Suprapubic skin (tissue), 4 donors: ENCODE results near the gene RFX7. TPM values are rescaled to one million over a fixed set of nuclear protein-coding genes. Genes with fewer than 3 reads are reported as not detected.

Experiments used
- DNase-seq, 2 donors: peaks; one replicate each; pipeline ENCODE4 v3.0.0-alpha.2; 2019; ENCODE audit warnings: low spot score in 2 of 2
- H3K27ac ChIP-seq: fragments of 200-600 bp; sonication (generic); one replicate; pipeline ENCODE4 v1.5.1; 2019
- H3K27me3 ChIP-seq: fragments of 200-600 bp; sonication (generic); one replicate; pipeline ENCODE4 v1.5.1; 2019
- H3K36me3 ChIP-seq: fragments of 200-600 bp; sonication (generic); one replicate; pipeline ENCODE4 v1.5.1; 2019
- H3K4me1 ChIP-seq: fragments of 200-600 bp; sonication (generic); one replicate; pipeline ENCODE4 v1.5.1; 2019
- H3K4me3 ChIP-seq: fragments of 200-600 bp; sonication (generic); one replicate; pipeline ENCODE4 v1.5.1; 2019; ENCODE audit warnings: mild to moderate bottlenecking
- H3K9me3 ChIP-seq: fragments of 200-600 bp; sonication (generic); one replicate; pipeline ENCODE4 v1.5.1; 2019
- EP300 ChIP-seq: sonication (generic); formaldehyde crosslinking; IDR thresholded peaks from one replicate; pipeline ENCODE4 v1.6.1; 2017; ENCODE audit warnings: antibody characterized with exemption
- POLR2A ChIP-seq, 2 donors: fragments of 450-650 bp; IDR thresholded peaks; one replicate each; pipeline ENCODE4 v1.6.1; 2017; ENCODE audit warnings: antibody characterized with exemption in 2 of 2, mild to moderate bottlenecking in 2 of 2, moderate library complexity in 2 of 2
- POLR2AphosphoS5 ChIP-seq, 3 donors: sonication (generic); formaldehyde crosslinking; IDR thresholded peaks; one replicate each; pipeline ENCODE4 v1.6.1; 2017; ENCODE audit warnings: antibody characterized with exemption in 3 of 3
- WGBS: methylation state at CpG from one replicate; pipeline ENCODE4 v1.1.5; 2018; 5-methylcytosine and 5-hydroxymethylcytosine counted together
- total RNA-seq, 4 donors: library from RNA; depleted of rRNA; stranded (reverse); fragments of >200 nt; gene quantifications; one replicate each; pipeline ENCODE4 v1.1.0, GENCODE V29; 2016
- TF ChIP-seq, protein P1 (sequence below), 2 donors: fragments of 200-600 bp in 1 of 2; fragments of 450-650 bp in 1 of 2; sonication (generic) in 1 of 2; IDR thresholded peaks; one replicate each; pipeline ENCODE4 v1.5.1; 2016 to 2019; ENCODE audit warnings: antibody characterized with exemption in 2 of 2, mild to moderate bottlenecking in 1 of 2, moderate library complexity in 1 of 2

RFX7 gene
- 10 to 100 TPM; 17.8 to 40.4 (median 22.2) TPM for total RNA-seq

DNA sequence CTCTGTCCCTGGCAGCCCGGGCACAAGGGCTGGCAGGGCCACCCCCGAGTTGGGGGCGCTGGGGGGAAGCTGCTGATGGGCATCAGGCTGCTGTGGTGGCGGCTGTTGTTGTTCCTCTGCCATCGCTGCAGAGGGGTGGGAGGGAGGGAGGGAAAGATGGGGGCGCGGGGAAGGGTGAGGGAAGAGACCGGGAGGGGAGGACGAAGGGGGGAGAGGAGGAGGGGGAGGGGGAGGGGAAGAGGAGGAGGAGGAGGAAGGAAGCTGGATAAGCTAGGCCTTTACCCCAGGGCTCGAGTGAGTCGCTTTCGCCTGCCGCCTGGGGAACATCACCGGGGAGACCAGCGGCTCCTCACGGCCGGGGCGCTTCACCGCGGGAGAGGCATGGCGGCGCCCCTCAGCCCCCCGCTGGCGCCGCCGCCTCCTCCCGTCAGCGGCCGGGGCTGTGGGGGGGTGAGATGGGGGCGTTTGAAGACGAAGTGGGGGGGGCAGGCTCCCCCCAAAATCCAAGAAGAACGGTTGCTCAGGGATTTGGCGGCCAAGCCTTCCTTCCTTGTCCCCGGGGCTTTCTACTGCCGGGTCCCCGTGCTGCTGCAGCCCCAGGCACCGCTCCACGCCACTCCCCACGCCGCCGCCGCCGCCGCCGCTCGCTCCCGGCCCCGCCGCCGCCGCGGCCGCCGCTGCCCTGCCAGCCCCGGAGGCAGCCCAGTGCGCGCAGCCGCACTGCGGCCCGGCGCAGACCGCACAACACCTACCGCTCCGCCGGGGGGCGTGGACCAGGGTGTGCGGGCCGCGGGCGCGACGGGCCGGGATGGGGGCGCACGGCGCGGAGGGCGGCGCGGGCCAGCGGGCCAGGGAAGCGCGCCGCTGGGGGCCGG is at the start of gene RFX7:
RFX7 (minus strand) TSS at position 717 of the 875 bp plus-strand sequence; CDS start at position 123, 594 bp downstream.
- Histone ChIP-seq H3K27me3 (no peaks in the 10 kb centered on the region), H3K9me3 (no peaks in the 10 kb centered on the region), H3K27ac (peak within 1 kb of the TSS; percentile 89), H3K4me3 (peak within 1 kb of the TSS; percentile 62), H3K4me1 (peaks cover 41% of the 10 kb centered on the region), H3K36me3 (no peaks in the 10 kb centered on the region)
- TF ChIP-seq POLR2A (IDR thresholded peaks at IDR 0.05) (peak in 1 of 2 donors; percentile 40), POLR2AphosphoS5 (IDR thresholded peaks at IDR 0.05) (no peak)
- DNase-seq, result peak; percentile 76 to 82
- under 1% methylated on average over 48 of the region's 85 CpGs for WGBS

DNA sequence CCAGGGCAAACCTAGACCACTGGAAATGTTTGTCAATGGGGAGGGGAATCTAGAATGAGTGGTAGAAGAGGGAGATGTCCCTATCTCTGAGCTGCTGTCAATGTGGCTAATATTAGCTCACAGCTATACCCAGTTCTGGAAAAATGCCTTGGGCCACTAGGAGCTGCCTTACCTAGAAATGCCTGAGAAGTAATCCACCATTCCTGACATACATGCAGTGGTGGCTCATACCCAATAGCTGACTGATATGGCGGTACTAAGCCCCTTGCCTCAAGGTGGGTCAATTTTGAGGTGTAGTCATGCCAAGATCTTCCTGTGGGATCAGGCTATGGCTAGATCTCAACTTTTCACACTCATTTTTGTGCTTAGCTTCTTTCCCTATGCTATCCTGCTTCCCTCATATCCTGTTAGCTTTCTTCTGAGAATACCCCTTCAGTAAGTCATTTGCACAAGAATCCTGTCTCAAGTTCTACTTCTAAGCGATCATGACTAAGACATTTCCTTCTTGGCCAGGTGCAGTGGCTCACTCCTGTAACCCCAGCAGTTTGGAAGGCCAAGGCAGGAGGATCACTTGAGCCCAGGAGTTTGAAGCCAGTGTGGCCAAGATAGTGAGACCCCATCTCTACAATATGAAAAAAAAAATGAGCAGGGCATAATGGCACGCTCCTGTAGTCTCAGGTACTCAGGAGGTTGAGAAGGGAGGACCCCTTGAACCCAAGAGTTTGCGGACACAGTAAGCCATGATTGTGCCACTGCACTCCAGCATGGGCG is 49.1 kb upstream of the RFX7 start:
- TF ChIP-seq POLR2A (IDR thresholded peaks at IDR 0.05) (no peak), POLR2AphosphoS5 (IDR thresholded peaks at IDR 0.05) (no peak)
- TF ChIP-seq, protein P1, sequence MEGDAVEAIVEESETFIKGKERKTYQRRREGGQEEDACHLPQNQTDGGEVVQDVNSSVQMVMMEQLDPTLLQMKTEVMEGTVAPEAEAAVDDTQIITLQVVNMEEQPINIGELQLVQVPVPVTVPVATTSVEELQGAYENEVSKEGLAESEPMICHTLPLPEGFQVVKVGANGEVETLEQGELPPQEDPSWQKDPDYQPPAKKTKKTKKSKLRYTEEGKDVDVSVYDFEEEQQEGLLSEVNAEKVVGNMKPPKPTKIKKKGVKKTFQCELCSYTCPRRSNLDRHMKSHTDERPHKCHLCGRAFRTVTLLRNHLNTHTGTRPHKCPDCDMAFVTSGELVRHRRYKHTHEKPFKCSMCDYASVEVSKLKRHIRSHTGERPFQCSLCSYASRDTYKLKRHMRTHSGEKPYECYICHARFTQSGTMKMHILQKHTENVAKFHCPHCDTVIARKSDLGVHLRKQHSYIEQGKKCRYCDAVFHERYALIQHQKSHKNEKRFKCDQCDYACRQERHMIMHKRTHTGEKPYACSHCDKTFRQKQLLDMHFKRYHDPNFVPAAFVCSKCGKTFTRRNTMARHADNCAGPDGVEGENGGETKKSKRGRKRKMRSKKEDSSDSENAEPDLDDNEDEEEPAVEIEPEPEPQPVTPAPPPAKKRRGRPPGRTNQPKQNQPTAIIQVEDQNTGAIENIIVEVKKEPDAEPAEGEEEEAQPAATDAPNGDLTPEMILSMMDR (IDR thresholded peaks at IDR 0.05), result no peak
- WGBS, result 95% methylated on average over 4 of the region's 5 CpGs
- DNase-seq, result no peak
- no peaks in the 10 kb centered on the region for H3K36me3 ChIP-seq
- no peak overlapping the region for H3K4me3 ChIP-seq
- H3K27ac ChIP-seq, result no peak overlapping the region
- no peaks in the 10 kb centered on the region for H3K9me3 ChIP-seq
- H3K4me1 ChIP-seq, result no peaks in the 10 kb centered on the region
- no peaks in the 10 kb centered on the region for H3K27me3 ChIP-seq

DNA sequence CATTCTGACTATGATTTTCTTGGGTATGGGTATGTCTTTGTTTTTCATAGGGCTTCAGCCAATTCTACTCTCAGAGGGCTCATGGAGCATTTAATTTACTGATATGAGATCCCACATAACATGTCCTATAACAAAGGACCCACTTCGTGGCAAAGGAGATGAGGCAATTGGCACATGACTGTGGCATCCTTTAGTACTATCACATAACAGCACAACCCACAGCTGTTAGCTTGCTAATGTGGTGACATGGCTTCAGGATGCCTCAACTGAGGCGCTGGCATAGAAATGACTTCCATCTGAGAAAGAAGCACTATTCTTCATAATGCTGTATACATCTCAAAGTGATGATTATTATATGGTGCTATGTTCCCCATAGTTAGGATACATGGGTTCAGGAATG is 48.1 kb upstream of the RFX7 start:
- DNase-seq, result no peak
- H3K36me3 ChIP-seq, result no peaks in the 10 kb centered on the region
- WGBS, result 91% methylated on average over 2 of the region's 2 CpGs

GRCh38 chr15:56286213-56286612 is 42.5 kb upstream of the RFX7 start:
- Histone ChIP-seq H3K9me3 (no peaks in the 10 kb centered on the region), H3K4me3 (no peak overlapping the region), H3K36me3 (no peaks in the 10 kb centered on the region), H3K4me1 (peaks cover 3% of the 10 kb centered on the region), H3K27ac (no peak overlapping the region), H3K27me3 (no peaks in the 10 kb centered on the region)
- TF ChIP-seq EP300 (no peak), POLR2A (IDR thresholded peaks at IDR 0.05) (no peak)
- 63% methylated on average over 3 of the region's 3 CpGs for WGBS
- DNase-seq, result no peak

More for the DNA sequence above, 48.1 kb upstream of the RFX7 start:
- Histone ChIP-seq H3K27ac (no peak overlapping the region), H3K4me1 (no peaks in the 10 kb centered on the region), H3K9me3 (no peaks in the 10 kb centered on the region), H3K27me3 (no peaks in the 10 kb centered on the region), H3K4me3 (no peak overlapping the region)
- TF ChIP-seq POLR2A (IDR thresholded peaks at IDR 0.05) (no peak), EP300 (no peak), POLR2AphosphoS5 (IDR thresholded peaks at IDR 0.05) (no peak)
- TF ChIP-seq, protein P1 (IDR thresholded peaks at IDR 0.05), result no peak

DNA sequence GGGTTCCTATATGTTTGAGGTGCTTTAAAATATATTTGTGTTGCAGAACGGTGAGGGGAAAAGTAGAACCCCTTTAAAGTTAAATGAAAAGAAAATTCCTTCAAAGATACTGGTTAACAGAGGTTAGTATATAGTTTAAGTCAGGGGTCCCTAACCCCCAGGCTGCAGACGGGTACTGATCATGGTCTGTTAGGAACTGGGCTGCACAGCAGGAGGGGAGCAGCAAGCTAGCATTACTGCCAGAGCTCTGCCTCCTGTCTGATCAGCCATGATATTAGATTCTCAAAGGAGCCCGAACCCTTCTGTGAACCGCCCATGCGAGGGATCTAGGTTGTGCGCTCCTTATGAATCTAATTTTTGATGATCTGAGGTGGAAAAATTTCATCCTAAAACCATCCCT is 37.5 kb upstream of the RFX7 start:
- DNase-seq, result no peak
- Histone ChIP-seq H3K36me3 (no peaks in the 10 kb centered on the region), H3K27me3 (no peaks in the 10 kb centered on the region), H3K9me3 (no peaks in the 10 kb centered on the region), H3K4me1 (peaks cover 3% of the 10 kb centered on the region), H3K4me3 (no peak overlapping the region), H3K27ac (no peak overlapping the region)
- 85% methylated on average over 6 of the region's 6 CpGs for WGBS
- TF ChIP-seq, protein P1 (IDR thresholded peaks at IDR 0.05), result no peak
- TF ChIP-seq EP300, result no peak
- no peak for TF ChIP-seq POLR2AphosphoS5 (IDR thresholded peaks at IDR 0.05)
- TF ChIP-seq POLR2A (IDR thresholded peaks at IDR 0.05), result no peak

- 96% methylated on average over 3 of the region's 3 CpGs for WGBS
- no peaks in the 10 kb centered on the region for H3K27me3 ChIP-seq
- H3K27ac ChIP-seq, result no peak overlapping the region
- no peak for DNase-seq
- TF ChIP-seq EP300, result no peak
- TF ChIP-seq POLR2A (IDR thresholded peaks at IDR 0.05), result no peak
- no peak for TF ChIP-seq POLR2AphosphoS5 (IDR thresholded peaks at IDR 0.05)
- TF ChIP-seq, protein P1 (IDR thresholded peaks at IDR 0.05), result no peak
- H3K4me3 ChIP-seq, result no peak overlapping the region
- no peaks in the 10 kb centered on the region for H3K4me1 ChIP-seq
- peaks cover 10% of the 10 kb centered on the region for H3K9me3 ChIP-seq
- H3K36me3 ChIP-seq, result no peaks in the 10 kb centered on the region
These were observed 30.0 kb upstream of the RFX7 start for GRCh38 chr15:56273724-56274123.
